Measurements from ENCODE around the gene ACAN.

Gene ACAN

DNA sequence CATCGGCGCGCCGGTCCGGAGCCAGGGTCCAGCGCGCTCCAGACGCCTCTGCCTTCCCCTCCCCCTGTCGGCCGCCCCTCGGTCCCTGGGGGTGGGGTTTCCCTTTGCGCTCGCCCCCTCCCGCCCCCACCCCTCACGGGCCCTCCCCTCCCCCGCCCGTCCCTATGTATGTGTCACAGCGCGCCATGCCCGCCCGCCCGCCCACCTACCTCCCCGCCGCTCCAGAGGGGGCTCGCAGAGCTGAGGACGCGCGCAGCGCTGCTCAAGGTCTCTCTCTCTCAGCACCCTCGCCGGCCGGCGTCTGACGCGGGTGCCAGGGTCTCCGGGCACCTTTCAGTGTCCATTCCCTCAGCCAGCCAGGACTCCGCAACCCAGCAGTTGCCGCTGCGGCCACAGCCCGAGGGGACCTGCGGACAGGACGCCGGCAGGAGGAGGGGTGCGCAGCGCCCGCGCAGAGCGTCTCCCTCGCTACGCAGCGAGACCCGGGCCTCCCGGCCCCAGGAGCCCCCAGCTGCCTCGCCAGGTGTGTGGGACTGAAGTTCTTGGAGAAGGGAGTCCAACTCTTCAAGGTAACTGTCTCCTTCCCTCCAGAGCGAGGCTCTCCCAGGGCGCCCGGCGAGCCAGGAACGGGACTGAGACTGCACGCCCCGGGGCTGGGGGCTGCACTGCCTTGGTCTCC is at the start of gene ACAN:
Gene ACAN (plus strand): TSS at position 196 of the 679 bp plus-strand sequence. CDS start 32,771 bp downstream, outside the sequence.
- DNase-seq (ENCODE audit: low read depth) = no peak

DNA sequence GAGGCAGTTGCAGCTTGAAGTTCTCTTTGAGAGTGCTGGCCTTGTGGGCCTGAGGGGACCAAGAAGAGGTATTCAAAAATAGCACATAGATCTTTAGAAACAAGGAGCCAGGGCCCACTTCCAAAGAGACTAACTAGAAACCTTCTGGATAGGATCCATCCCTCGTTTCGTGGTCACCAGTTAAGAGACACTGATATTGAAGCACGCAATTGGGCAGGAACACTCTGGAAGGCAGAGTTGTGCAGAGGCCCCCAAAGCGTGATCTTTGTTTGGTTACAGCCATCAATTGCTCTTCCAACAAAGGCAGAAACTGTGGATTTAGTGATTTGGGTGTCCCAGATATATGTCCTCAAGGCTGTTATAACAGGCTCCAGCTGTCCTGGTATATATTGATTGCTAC is 46.7 kb upstream of the ACAN start:
- no peak for DNase-seq (ENCODE audit: low read depth)

DNA sequence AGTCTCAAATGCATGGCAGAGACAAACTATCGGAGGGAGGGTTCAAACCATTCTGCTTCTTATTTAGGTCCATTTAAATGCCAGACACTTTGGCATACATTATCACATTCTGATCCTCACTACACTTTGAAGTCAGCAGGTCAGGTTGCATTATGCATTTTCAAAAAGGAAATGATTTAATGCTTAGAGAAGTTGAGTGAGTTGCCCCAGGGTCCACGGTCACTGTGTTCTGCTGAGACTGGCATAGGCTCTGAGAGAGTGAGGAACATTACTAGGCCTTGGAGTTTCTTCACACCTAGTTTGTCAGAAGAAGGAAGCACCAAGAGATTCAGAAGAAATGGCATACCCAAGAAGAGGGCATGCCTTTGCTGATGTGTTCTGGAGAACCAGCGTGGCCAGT is 46.3 kb upstream of the ACAN start:
- no peak for DNase-seq (ENCODE audit: low read depth)

DNA sequence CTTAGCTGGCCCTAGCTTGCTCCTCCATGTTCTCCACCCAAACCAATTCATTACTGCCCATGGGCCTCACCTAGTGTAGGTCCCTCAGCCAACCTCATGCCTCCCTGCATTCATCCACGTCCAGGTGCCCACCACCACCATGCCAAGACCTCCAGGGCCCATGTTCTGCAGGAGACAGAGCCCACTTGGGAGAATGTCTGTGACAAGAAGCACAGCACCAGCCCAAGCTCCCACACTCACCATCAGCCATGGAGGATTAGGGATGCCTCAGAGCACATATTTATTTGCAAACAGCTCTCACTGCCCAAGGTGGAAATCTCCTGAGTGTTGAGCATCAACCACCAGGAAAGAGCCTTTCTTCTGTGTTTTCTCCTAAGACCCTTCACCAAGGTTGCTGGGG is 43.4 kb upstream of the ACAN start:
- no peak for DNase-seq (ENCODE audit: low read depth)

DNA sequence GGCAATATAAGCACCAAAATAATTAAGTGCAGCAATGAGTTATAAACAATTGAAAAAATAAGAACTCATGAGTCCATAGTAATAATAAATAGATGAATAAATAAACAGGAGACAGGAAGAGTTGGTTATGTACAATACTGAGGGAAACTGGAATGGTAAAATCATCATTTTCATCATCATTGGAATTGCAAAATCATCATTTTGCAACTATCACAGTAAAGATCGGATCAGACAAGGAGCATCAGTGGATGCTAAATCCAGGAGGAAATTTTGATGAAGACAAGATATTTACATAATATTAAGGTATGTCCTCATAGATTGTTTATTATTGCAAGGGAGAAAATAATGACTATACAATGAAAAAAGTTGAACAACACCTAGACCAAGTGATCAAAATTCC is 38.8 kb upstream of the ACAN start:
- no peak for DNase-seq (ENCODE audit: low read depth)

DNA sequence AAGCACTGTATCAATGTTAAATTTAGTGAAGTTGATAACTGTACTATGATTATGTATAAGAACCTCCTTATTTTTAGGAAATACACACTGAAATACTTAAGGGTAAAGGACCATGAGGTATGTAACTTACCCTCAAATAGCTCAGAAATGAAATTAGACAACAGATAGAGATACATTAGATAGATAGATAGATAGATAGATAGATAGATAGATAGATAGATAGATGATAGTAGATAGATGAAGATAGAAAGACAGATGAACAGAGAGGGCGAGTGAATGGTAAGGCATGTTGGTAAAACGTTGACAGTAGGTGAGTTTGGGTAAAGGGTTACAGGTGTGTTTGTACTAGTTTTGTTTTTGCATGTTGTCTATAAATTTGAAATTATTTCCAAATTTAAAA is 38.0 kb upstream of the ACAN start:
- no peak for DNase-seq (ENCODE audit: low read depth)

DNA sequence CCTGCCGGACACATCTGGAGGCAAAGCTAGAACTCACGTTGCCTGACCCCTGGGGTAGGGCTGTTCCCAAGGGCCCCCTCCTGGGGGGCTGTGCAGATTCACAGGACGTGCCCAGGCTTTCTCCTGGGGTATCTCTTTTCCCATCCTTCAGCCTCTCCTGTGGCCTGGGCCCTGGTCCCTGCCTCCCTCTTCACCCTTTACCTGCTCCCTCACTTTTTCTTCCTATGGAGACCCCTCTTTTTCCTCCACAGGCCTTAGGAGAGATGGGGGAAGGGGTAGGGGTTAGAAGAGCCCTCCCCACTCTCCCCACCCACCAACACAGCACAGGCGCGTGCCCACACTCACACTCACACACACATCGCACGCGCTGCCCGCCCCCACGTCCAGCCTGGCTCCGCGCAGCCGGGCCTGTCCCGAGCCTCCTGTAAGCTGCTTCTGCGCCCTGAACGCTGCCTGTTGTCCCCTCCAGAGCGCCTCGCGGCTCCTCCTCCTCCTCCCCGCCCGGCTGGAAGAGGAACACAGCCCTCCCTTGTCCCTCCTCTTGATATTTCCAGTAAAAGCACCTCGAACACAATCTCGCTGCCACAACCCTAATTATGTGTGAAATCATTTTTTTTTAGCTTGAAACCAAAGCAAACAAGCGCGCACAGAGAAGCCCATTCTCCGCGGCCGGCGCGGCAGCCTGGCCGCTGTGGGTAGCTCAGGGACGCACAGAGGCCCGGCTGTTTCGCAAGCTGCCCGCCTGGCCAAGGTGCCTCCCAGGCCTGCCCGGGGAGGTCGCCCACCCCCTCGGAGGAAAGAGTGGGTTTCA is 33.9 kb upstream of the ACAN start:
- DNase-seq (ENCODE audit: low read depth) = no peak

DNA sequence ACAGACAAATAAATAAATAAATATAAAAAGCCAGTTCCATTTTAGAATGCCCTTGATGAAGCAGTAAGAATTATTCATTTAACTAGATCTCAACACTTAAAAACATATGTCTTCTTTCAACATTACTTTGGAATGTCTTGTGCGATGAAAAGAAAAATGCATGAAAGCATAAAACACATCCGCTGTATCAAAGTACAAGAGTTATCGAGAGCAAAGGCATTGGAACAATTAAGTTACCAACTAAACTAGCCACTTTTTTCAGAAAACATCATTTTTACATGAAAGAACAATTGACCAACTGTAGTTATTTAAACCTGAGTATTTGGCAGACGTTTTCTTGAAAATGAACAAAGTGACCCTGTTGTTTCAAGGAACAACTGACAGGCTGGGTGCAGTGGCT is 27.5 kb upstream of the ACAN start:
- DNase-seq (ENCODE audit: low read depth) = no peak

DNA sequence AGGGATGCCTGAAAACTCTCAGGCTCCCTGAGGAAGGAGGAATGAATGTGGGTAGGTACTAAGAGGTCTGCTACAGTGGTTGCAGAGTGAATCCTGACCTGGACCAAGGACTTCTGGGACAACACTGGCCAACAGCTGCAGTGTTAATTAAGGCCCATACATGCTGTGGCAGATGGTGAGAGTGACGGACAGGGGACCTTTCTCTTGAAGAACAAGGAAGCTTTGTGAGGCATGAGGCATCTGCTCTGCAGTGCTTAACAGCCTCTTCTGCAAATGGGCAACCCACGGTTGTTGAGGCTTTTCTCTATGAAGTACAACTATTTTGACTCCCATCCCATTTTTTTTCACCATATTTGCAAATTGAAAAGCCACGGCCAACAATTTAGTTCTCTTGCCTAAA is 26.6 kb upstream of the ACAN start:
- DNase-seq (ENCODE audit: low read depth) = no peak

DNA sequence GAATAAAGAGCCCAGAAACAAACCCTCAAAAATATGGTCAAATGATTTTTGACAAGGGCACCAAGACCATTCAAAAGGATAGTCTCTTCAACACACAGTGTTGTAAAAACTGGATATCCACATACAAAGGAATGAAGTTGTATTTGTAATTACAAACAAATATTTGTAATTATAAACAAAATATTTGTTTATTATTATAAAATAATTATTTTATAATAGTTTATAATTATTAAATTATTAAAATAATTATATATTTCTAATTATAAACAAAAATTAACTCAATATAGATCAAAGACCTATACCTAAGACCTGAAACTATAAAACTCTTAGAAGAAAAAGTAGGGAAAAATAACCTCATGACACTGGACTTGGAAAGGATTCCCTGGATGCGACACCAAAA is 23.3 kb upstream of the ACAN start:
- no peak for DNase-seq (ENCODE audit: low read depth)

DNA sequence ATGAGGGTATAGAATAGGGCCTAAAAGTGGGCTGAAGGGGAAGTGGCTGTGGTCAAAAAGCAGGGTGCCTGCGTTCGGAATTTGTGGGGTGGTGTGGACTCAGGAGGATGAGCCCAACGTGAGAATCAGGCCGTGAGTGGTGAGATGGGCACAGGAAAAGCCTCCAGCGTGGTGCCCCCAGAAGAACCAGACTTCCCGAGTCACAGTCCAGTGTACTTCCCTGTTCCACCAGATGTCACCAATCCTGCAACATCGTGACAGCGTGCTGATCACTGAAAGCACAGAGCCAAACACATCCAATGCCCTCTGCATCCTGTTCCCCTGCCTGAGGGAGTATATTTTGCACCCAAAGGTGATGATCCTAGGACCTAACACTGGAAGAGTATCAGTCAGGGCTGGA is 20.8 kb upstream of the ACAN start:
- no peak for DNase-seq (ENCODE audit: low read depth)

DNA sequence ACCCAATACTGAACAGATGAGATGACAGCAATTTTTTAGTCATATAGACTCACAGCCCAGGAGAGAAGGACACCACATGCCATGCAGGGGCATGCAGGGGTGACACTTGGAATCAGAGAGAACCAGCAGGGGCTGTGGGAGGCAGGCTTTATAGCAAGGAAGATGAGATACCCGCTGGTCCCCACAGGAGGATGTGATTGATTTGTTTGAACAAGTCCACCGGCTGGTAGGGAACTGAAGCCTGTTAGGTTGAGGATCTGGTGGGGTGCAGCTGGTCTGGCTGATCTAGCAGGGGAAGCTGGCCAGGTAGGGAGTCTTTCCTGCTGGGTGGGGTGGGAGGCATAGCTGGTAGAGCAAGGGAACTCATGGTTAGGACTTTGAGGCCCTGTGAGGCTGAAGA is 18.0 kb upstream of the ACAN start:
- DNase-seq (ENCODE audit: low read depth) = no peak

DNA sequence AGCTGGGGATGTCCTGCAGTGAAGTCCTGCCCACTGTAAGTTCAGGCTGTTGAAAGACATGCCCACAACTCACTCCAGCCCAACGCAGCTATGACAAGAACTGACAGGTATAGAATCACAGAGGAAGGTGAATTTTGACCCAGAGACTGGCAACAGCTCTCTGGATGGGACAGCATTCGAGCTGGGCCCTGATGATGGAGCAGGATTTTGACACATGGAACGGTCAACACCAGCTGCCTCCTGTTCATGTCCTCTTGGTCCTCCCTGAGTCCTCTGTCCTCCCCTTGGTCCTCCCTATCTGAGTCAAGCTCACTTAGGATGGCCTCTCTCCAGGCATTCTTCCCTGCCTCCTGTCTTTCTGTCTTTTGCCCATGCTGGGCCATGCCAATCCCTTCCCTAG is 15.2 kb upstream of the ACAN start:
- DNase-seq (ENCODE audit: low read depth) = no peak

DNA sequence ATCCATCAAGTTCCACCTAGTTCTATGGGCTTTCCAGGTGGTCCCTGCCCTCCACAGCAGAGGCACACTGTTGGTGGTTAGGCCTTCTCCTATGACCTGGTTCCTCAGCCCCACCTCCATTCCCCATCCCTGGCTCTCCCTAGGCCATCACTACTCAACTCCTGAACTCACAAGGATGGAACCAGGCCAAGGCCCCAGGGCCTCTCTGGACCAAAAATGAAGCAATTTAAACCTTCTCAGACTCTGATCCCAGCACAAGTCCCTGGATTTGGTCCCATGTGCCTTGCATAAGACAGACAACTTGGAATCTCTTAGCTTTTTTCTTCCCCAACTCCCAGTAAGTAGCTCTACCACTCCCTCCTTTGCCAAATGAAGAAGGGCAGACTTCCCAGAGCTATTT is 14.4 kb upstream of the ACAN start:
- DNase-seq (ENCODE audit: low read depth) = no peak

DNA sequence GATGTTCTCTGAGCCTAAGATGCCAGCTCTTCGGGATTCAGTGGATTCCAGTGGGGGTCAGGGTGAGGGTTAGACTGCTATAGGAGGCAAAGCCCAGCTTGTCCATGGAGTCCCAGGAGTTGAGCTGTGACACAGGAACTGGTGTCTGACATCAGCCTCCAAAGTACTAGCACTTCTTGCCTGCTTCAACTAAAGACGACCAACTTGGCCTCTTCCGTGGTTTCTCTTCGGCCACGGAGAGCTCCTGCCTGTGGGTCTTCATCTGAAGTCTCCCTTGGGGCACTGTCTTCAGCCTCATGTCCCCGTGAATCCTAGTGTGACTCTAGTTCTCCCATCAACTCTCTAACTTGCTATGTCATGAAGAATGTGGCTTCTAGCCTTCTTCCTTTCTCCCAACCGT is 12.8 kb upstream of the ACAN start:
- no peak for DNase-seq (ENCODE audit: low read depth)

DNA sequence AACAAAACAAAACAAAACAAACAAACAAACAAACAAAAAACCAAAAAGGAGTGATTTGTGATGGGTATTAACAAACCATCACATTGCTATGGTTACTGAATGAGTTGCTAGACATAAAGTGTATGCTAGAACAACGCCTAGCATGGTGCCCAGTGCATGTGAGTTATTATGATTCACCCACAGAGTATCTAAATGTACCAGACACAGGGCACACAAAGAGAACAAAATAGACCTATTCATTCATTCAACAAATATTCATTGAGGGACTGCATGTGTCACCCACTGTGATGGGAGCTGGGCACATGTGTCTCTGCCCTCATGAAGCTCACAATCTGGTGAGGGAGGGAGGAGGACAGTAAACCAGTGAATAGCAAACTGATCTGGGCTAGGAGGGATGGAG is 11.6 kb upstream of the ACAN start:
- DNase-seq (ENCODE audit: low read depth) = no peak

DNA sequence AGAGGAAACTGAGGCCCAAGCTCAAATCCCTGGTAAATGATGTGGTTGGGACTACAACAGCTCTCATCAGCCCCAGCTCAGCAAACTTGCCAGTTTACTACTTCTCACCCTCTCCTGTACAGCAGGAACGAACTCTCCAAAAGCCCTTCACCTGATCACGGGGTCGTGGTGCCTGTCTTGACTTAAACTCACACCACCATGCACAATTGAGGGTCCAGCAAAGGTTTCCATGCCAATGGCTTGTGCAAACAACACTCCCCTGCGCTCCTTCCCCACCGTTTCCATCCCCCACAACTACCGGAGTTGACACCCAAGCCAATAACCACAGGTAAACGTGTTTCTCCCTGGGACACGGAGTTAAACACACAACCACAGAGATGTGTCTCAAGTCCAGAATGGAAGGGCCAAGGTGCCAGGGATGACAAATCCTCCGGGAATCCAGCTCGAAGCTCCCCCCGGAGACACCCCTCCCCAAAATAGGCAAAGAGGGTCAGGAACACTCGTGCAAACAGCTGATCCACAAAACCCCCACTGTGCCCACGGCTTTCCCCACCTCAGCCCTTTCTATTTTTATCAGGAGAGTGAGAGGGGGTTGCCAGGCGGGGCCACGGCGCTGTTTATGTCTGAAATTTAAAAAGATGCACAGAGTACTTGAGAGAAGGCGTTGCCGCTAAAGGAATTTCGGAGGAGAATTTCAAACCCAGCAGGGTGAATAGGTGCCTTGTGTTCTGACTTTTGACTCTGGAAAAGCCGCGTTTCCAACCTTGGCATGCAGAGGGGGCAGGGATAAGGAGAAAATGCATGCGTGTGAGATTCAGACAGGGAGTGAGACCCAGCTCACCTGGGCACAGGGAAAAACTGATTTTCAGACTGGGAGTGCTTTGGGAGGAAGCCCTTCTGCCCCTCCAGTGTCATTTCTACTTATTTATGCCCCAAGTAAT is 10.6 kb upstream of the ACAN start:
- no peak for DNase-seq (ENCODE audit: low read depth)

DNA sequence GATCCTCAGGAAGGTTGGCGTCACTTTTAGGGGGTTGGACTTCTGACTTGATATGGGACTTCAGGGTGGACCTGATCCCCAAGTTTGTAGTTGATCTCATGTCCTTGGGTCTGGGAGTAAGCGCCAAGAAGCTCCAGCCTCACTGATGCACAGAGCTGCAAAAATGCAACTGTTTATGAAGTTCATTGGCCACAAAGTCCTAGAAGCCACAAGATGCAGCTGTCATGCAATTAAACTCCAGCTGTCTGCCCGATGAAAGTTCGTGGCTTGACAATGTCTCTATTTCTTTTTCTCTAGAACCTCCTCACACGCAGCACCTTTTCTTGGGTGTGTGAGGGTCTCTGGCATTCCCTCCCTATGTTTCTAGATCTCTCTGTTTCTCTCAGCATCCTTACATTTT is 9.2 kb upstream of the ACAN start:
- no peak for DNase-seq (ENCODE audit: low read depth)

DNA sequence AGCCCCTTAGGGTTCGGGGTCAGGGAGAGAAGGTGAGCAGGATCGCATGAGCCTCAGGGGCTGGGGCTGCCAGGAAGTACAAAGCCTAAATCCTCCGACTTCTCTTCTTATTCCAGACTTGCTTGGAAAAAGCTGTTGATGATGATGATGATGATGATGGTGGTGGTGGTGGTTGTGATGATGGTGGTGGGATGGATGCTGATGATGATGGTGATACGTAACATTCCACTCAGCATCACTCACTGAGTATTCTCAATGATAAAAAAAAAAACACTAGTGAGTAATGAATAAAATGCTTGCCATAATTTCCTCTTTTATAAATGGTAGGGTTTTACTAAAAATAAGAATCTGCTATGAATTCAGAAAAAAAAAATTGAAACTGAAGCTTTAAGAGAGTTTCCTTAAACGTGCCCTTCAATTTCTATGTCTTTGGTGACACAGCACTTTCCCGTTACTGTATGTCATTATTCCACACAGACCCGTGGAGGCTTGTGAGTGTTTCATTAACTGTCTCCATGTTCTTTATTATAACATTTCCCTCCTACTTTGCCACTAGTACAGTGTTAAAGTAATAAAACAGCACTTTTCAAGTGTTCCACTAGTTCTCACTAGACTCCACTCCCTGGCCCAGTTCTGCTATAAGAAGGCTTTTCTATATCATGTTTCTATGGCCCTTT is 5.4 kb upstream of the ACAN start:
- DNase-seq (ENCODE audit: low read depth) = no peak

DNA sequence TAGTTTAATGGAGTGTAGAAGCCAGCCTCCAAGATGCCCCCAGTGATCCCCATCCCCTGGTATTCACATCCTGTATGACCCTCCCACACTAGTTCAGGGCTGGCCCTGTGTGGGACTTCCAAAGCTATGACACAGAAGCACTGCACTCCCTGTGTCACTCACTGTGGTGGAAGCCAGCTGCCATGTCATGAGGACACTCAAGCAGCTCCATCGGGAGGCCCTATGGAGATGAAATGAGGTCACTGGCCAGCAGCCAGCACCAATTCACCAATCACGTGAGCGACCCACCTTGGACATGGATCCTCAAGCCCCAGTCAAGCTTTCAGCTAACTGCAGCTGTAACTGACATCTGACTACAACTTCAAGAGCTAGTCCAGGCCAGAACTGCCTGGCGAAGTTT is 3.9 kb upstream of the ACAN start:
- DNase-seq (ENCODE audit: low read depth) = no peak

DNA sequence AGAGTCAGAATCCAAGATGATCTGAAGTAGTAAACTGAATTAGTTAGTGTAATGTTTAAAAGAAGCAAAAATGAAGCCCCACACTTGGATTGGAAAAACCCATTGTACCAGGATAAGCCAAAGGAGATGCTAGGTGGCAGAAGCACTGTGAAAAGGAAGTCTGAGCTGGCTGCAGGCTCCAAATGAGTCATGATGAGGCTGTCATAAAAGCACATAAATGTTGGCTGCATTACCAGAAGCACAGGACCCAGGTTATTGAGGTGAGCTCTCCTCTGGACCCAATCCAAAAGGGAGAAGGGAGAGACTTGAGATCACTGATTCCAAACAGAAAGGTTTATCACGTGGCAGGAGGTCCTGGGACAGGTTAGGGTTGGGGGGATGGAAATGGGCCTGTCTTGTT is 3.2 kb upstream of the ACAN start:
- no peak for DNase-seq (ENCODE audit: low read depth)

DNA sequence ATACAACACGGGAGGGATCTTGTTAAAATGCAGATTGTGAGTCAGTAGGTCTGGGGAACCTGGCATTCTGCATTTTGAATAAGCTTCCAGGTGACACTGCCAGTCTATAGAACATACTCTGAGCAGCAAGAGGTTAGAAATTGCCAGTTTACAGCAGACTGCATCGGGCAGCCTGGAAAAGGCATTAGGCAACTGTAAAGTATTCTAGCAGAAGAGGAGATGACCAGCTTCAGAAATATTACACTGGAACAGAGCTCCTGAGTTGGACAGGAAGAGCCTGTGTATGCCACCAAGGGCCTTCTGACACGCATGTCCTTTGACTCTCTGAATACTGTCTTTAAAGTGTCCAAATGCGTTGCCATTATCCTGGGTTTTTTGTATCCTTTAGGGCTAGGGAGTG is 2.5 kb upstream of the ACAN start:
- DNase-seq (ENCODE audit: low read depth) = no peak

All from stimulated activated CD8-positive, alpha-beta memory T cell treated with anti-CD3 and anti-CD28 coated beads, Interleukin-4, amount 100 ng/mL, for 24 hours (primary cell).